OCI-LY7 (cell line): ENCODE data around the gene EPHA10. TPM values are rescaled to one million over a fixed set of nuclear protein-coding genes. Genes with fewer than 3 reads are reported as not detected.

ENCODE experiments used
- BruUV-seq: library from RNA; stranded (reverse); fragments of 400-500 nt; replicated peaks from 2 replicates; lab custom pipeline; 2021; lab: Mats Ljungman, UMichigan
- CTCF ChIA-PET: fragments of 300-600 bp; sonication (Branson Sonifier 250); formaldehyde crosslinking; loops from one replicate; lab custom pipeline; 2022; ENCODE audit warnings: antibody characterized with exemption; ENCODE audit not compliant: unreplicated experiment; lab: Charles Lee
- POLR2A ChIA-PET: fragments of 300-600 bp; sonication (Branson Sonifier 250); formaldehyde crosslinking; loops from one replicate; lab custom pipeline; 2022; ENCODE audit warnings: antibody characterized with exemption; lab: Charles Lee
- DNase-seq: peaks from one replicate; pipeline ENCODE4 v3.0.0-alpha.2; 2015; ENCODE audit warnings: low spot score
- H2AFZ ChIP-seq: fragments of 200-600 bp; sonication (generic), shearing (Covaris generic); 2 replicates; pipeline ENCODE4 v1.6.1; 2014; ENCODE audit warnings: mild to moderate bottlenecking, antibody characterized with exemption, low read length, moderate library complexity
- H3K27ac ChIP-seq: fragments of 200-600 bp; sonication (generic); 2 replicates; pipeline ENCODE4 v1.5.1; 2014; ENCODE audit warnings: mixed run types, low read depth, mild to moderate bottlenecking, moderate library complexity, low read length, inconsistent platforms; ENCODE audit not compliant: poor library complexity, severe bottlenecking
- H3K36me3 ChIP-seq: fragments of 200-600 bp; sonication (generic); 2 replicates; pipeline ENCODE4 v1.6.1; 2014; ENCODE audit warnings: mild to moderate bottlenecking, antibody characterized with exemption, low read length, moderate library complexity, mixed read lengths; ENCODE audit not compliant: insufficient read depth
- H3K4me1 ChIP-seq: fragments of 200-600 bp; sonication (generic); 2 replicates; pipeline ENCODE4 v1.5.1; 2014; ENCODE audit warnings: mild to moderate bottlenecking, low read length; ENCODE audit not compliant: insufficient read depth, poor library complexity, severe bottlenecking
- H3K4me2 ChIP-seq: fragments of 200-600 bp; sonication (generic); 2 replicates; pipeline ENCODE4 v1.6.1; 2014; ENCODE audit warnings: mild to moderate bottlenecking, low read length
- H3K4me3 ChIP-seq: fragments of 200-600 bp; sonication (generic); 2 replicates; pipeline ENCODE4 v1.5.1; 2014; ENCODE audit warnings: mild to moderate bottlenecking, low read depth, low read length; ENCODE audit not compliant: poor library complexity, severe bottlenecking
- H3K79me2 ChIP-seq: fragments of 200-600 bp; sonication (generic); 2 replicates; pipeline ENCODE4 v1.6.1; 2016; ENCODE audit warnings: low read depth, mild to moderate bottlenecking, low read length, moderate library complexity, mixed read lengths; ENCODE audit not compliant: insufficient read depth
- H3K9me2 ChIP-seq: fragments of 200-600 bp; sonication (generic); 2 replicates; pipeline ENCODE4 v1.6.1; 2016; ENCODE audit warnings: mild to moderate bottlenecking, low read length, mixed read lengths; ENCODE audit not compliant: insufficient read depth
- H3K9me3 ChIP-seq: fragments of 200-600 bp; sonication (generic); 2 replicates; pipeline ENCODE4 v1.6.1; 2014; ENCODE audit warnings: mild to moderate bottlenecking, mixed run types, low read length, mixed read lengths
- H4K20me1 ChIP-seq: fragments of 200-600 bp; sonication (generic); 2 replicates; pipeline ENCODE4 v1.6.1; 2014; ENCODE audit warnings: mild to moderate bottlenecking, antibody characterized with exemption, low read length, moderate library complexity, mixed read lengths; ENCODE audit not compliant: insufficient read depth
- CTCF ChIP-seq: fragments of 200-600 bp; sonication (generic); conservative IDR thresholded peaks from 2 replicates; pipeline ENCODE4 v1.5.1; 2014; ENCODE audit warnings: mild to moderate bottlenecking, antibody characterized with exemption, low read length, moderate library complexity, mixed read lengths
- EZH2phosphoT487 ChIP-seq: fragments of 200-600 bp; sonication (generic); IDR thresholded peaks from 2 replicates; pipeline ENCODE4 v1.6.1; 2018; ENCODE audit warnings: low read depth, borderline replicate concordance, mild to moderate bottlenecking, mixed run types, antibody characterized with exemption, low read length, moderate library complexity, mixed read lengths
- intact Hi-C: fragments of 100-400 bp; cut with micrococcal nuclease; formaldehyde crosslinking; loops from one replicate; pipeline ENCODE4 v1.10.0; 2022; ENCODE audit not compliant: unreplicated experiment
- total RNA-seq, 2 experiments: library from RNA; depleted of rRNA in 1 of 2; stranded (reverse); fragments of >200 nt in 1 of 2; shearing (Covaris generic) in 1 of 2; gene quantifications; 2 replicates each; pipeline ENCODE4 v1.2.3, GENCODE V29; 2014 to 2022

Gene EPHA10
- total RNA-seq, 2 experiments from 2014 or later: not detected

DNA sequence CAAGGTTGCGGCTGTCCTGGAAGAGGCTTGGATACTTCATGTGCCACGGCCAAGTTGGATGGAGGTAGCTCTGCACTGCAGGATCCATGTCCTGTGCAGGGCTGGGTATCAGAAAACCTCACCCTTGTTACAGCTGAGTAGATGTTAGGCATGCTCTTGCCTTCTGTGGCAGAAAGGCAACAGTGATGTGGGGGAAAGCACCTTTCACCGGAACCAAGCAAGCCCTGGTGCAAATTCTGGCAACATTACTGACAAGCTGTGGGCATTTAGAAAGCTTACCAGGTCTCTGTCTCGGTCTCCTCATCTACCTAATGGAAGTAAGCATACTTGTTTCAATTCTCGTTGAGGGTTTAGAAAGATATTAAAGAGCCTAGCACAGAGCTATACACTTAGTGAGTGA, 87.1 kb downstream of the EPHA10 start:
- intact Hi-C loops: no loop called here
- peak overlapping the region; percentile 96; the same call in 1 of the 2 replicates for H2AFZ ChIP-seq
- ChIA-PET POLR2A (interaction anchor here (0.6 to 1.7 kb wide), 5 partner anchors 11 to 204 kb away, joined by 3 to 10 read pairs (median 4); partner anchors contain the start of gene GNL2), CTCF (interaction anchor here (1.9 kb wide), 1 partner anchor 12 kb away, joined by 6 read pairs; no protein-coding TSS in a partner anchor)
- no peaks in the 10 kb centered on the region for H4K20me1 ChIP-seq
- peak overlapping the region; percentile 76; the same call in 1 of the 2 replicates for H3K4me2 ChIP-seq
- H3K79me2 ChIP-seq: no peaks in the 10 kb centered on the region
- no peaks in the 10 kb centered on the region for H3K9me2 ChIP-seq
- peak overlapping the region; percentile 8 for H3K27ac ChIP-seq
- no peak for TF ChIP-seq CTCF
- TF ChIP-seq EZH2phosphoT487: no peak
- BruUV-seq: no TSS peak
- H3K4me1 ChIP-seq: peaks cover 58% of the 10 kb centered on the region
- peak; percentile 13 for DNase-seq
- H3K4me3 ChIP-seq: no peak overlapping the region
- no peaks in the 10 kb centered on the region for H3K9me3 ChIP-seq
- peaks cover 26% of the 10 kb centered on the region; the same call in 1 of the 2 replicates for H3K36me3 ChIP-seq

GRCh38 chr1:37677143-37677439, 87.8 kb downstream of the EPHA10 start:
- Histone ChIP-seq H3K9me2 (no peaks in the 10 kb centered on the region), H3K4me3 (no peak overlapping the region), H3K4me2 (peak overlapping the region; percentile 76), H3K79me2 (no peaks in the 10 kb centered on the region), H2AFZ (peak overlapping the region; percentile 96; the same call in 1 of the 2 replicates), H3K36me3 (peaks cover 19% of the 10 kb centered on the region; the same call in 1 of the 2 replicates), H4K20me1 (no peaks in the 10 kb centered on the region), H3K27ac (peak overlapping the region; percentile 85), H3K4me1 (peaks cover 63% of the 10 kb centered on the region), H3K9me3 (no peaks in the 10 kb centered on the region)
- BruUV-seq: no TSS peak
- no peak for DNase-seq
- intact Hi-C loops: no loop called here
- ChIA-PET POLR2A (interaction anchor here (0.7 to 2.0 kb wide), 7 partner anchors 12 to 83 kb away, joined by 3 to 10 read pairs (median 6); partner anchors contain the start of gene GNL2), CTCF (interaction anchor here (0.8 to 1.9 kb wide), 3 partner anchors 12 to 74 kb away, joined by 4 to 6 read pairs (median 4); no protein-coding TSS in a partner anchor)
- TF ChIP-seq CTCF: no peak
- no peak for TF ChIP-seq EZH2phosphoT487
